Loucy (cell line): Measurements from ENCODE around the gene ADH5.
A peak's percentile ranks its signal among the peaks of the same experiment; 100 is the strongest.
"Not testable (repeated sequence)": the region's sequence is repeated elsewhere in the genome, so short reads cannot be mapped to it uniquely, and the experiment has no call there.

ENCODE experiments used
- H2AFZ ChIP-seq: fragments of 200-600 bp; sonication (generic); 2 replicates; pipeline ENCODE4 v1.6.0; 2016; ENCODE audit warnings: antibody characterized with exemption, mild to moderate bottlenecking, low read length, moderate library complexity
- H3F3A ChIP-seq: fragments of 200-600 bp; 2 replicates; pipeline ENCODE4 v1.6.0; 2016; ENCODE audit warnings: antibody characterized with exemption, low read depth, mild to moderate bottlenecking
- H3K27me3 ChIP-seq: fragments of 200-600 bp; sonication (generic); 2 replicates; pipeline ENCODE4 v1.6.1; 2014; ENCODE audit warnings: low read length, mild to moderate bottlenecking; ENCODE audit not compliant: insufficient read depth, poor library complexity, severe bottlenecking
- H3K36me3 ChIP-seq: fragments of 200-600 bp; sonication (generic); 2 replicates; pipeline ENCODE4 v1.6.1; 2016; ENCODE audit warnings: low read length; ENCODE audit not compliant: insufficient read depth
- H3K4me1 ChIP-seq: fragments of 200-600 bp; sonication (generic); 2 replicates; pipeline ENCODE4 v1.5.1; 2014; ENCODE audit warnings: low read length, mild to moderate bottlenecking; ENCODE audit not compliant: insufficient read depth, poor library complexity, severe bottlenecking
- H3K4me2 ChIP-seq: fragments of 200-600 bp; sonication (generic); 2 replicates; pipeline ENCODE4 v1.6.0; 2014; ENCODE audit warnings: antibody characterized with exemption, low read length, low read depth, mild to moderate bottlenecking; ENCODE audit not compliant: poor library complexity, severe bottlenecking
- H3K4me3 ChIP-seq: fragments of 200-600 bp; sonication (generic); 2 replicates; pipeline ENCODE4 v1.5.1; 2014; ENCODE audit warnings: low read length, mild to moderate bottlenecking, mixed read lengths; ENCODE audit not compliant: poor library complexity, severe bottlenecking
- H3K79me2 ChIP-seq: fragments of 200-600 bp; sonication (generic); 2 replicates; pipeline ENCODE4 v1.6.1; 2014; ENCODE audit warnings: low read length; ENCODE audit not compliant: insufficient read depth
- H3K9ac ChIP-seq: fragments of 200-600 bp; sonication (generic); 2 replicates; pipeline ENCODE4 v1.6.0; 2014; ENCODE audit warnings: mild to moderate bottlenecking, low read depth, low read length, moderate library complexity; ENCODE audit not compliant: poor library complexity, severe bottlenecking
- H3K9me2 ChIP-seq: fragments of 200-600 bp; sonication (generic); replicated peaks from 2 replicates; pipeline ENCODE4 v1.6.1; 2016; ENCODE audit warnings: low read depth, low read length, mixed read lengths
- H3K9me3 ChIP-seq: fragments of 200-600 bp; sonication (generic); 2 replicates; pipeline ENCODE4 v1.6.1; 2014; ENCODE audit warnings: mild to moderate bottlenecking, antibody characterized with exemption, low read length, low read depth; ENCODE audit not compliant: insufficient read depth
- H4K20me1 ChIP-seq: fragments of 200-600 bp; sonication (generic); 2 replicates; pipeline ENCODE4 v1.6.0; 2014; ENCODE audit warnings: antibody characterized with exemption, low read length, mild to moderate bottlenecking; ENCODE audit not compliant: insufficient read depth, poor library complexity, severe bottlenecking
- EZH2phosphoT487 ChIP-seq: fragments of 200-600 bp; IDR thresholded peaks from 2 replicates; pipeline ENCODE4 v1.6.1; 2018; ENCODE audit warnings: antibody characterized with exemption, mild to moderate bottlenecking, moderate library complexity, borderline replicate concordance
- TF ChIP-seq, protein P1 (sequence below): fragments of 200-600 bp; sonication (generic); conservative IDR thresholded peaks from 2 replicates; pipeline ENCODE4 v1.5.1; 2014; ENCODE audit warnings: mild to moderate bottlenecking, antibody characterized with exemption, low read length

Gene ADH5

DNA sequence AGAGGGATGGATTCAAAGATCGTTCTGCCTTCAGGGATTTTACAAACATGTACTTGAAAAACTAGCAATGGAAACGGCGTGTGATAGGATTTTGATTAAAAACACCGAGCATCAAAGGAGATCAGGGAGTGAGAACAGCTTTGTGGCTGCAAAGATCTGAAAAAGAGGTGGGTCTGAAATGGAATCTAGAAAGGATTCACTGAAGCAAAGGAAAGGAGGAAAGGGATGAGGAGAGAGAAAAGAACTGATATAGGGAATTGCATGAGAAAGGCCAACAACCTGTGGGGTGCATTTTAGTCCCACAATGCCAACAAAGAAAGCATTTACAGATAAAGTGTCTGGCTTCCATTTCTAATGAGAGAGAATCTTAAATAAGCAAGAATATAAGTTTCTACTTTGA lies 32.4 kb upstream of the ADH5 start:
- no peaks in the 10 kb centered on the region for H3K27me3 ChIP-seq

DNA sequence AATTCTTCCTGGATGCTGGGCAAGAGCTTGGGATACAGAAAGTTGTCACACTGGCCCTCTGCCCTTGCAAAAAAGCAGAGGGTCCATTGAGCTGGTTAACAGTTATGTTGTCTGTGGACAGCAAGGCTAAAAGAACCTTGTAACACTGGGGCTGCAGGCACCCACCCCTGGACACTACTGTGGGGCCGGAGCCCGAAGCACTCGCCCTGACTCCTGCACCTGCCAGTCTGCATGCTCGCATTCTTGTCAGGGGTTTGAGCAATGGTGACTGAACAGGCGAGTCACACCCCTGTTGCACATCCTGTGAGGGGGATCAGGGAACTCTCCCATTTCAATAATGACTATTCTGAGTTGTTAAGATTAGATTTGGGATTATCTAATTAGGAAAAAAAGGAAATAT lies 31.9 kb upstream of the ADH5 start:
- peaks cover 4% of the 10 kb centered on the region for H3K4me1 ChIP-seq
- no peak for TF ChIP-seq EZH2phosphoT487
- TF ChIP-seq, protein P1, sequence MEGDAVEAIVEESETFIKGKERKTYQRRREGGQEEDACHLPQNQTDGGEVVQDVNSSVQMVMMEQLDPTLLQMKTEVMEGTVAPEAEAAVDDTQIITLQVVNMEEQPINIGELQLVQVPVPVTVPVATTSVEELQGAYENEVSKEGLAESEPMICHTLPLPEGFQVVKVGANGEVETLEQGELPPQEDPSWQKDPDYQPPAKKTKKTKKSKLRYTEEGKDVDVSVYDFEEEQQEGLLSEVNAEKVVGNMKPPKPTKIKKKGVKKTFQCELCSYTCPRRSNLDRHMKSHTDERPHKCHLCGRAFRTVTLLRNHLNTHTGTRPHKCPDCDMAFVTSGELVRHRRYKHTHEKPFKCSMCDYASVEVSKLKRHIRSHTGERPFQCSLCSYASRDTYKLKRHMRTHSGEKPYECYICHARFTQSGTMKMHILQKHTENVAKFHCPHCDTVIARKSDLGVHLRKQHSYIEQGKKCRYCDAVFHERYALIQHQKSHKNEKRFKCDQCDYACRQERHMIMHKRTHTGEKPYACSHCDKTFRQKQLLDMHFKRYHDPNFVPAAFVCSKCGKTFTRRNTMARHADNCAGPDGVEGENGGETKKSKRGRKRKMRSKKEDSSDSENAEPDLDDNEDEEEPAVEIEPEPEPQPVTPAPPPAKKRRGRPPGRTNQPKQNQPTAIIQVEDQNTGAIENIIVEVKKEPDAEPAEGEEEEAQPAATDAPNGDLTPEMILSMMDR: no peak
- H3F3A ChIP-seq: no peaks in the 10 kb centered on the region
- no peaks in the 10 kb centered on the region for H3K9me3 ChIP-seq
- H3K9me2 ChIP-seq: no peaks in the 10 kb centered on the region
- no peak overlapping the region for H3K4me2 ChIP-seq
- no peak overlapping the region for H3K4me3 ChIP-seq
- H3K27me3 ChIP-seq: no peaks in the 10 kb centered on the region
- H4K20me1 ChIP-seq: no peaks in the 10 kb centered on the region
- H2AFZ ChIP-seq: no peak overlapping the region
- H3K79me2 ChIP-seq: no peaks in the 10 kb centered on the region
- no peak overlapping the region for H3K9ac ChIP-seq
- no peaks in the 10 kb centered on the region for H3K36me3 ChIP-seq

More for the DNA sequence above, 32.4 kb upstream of the ADH5 start:
- Histone ChIP-seq H3K36me3 (no peaks in the 10 kb centered on the region), H3K9ac (no peak overlapping the region), H4K20me1 (no peaks in the 10 kb centered on the region), H3K9me2 (no peaks in the 10 kb centered on the region), H3K4me3 (no peak overlapping the region), H3F3A (no peaks in the 10 kb centered on the region), H3K4me1 (peaks cover 4% of the 10 kb centered on the region), H3K9me3 (no peaks in the 10 kb centered on the region), H2AFZ (no peak overlapping the region), H3K4me2 (no peak overlapping the region), H3K79me2 (no peaks in the 10 kb centered on the region)
- TF ChIP-seq, protein P1: no peak
- no peak for TF ChIP-seq EZH2phosphoT487

DNA sequence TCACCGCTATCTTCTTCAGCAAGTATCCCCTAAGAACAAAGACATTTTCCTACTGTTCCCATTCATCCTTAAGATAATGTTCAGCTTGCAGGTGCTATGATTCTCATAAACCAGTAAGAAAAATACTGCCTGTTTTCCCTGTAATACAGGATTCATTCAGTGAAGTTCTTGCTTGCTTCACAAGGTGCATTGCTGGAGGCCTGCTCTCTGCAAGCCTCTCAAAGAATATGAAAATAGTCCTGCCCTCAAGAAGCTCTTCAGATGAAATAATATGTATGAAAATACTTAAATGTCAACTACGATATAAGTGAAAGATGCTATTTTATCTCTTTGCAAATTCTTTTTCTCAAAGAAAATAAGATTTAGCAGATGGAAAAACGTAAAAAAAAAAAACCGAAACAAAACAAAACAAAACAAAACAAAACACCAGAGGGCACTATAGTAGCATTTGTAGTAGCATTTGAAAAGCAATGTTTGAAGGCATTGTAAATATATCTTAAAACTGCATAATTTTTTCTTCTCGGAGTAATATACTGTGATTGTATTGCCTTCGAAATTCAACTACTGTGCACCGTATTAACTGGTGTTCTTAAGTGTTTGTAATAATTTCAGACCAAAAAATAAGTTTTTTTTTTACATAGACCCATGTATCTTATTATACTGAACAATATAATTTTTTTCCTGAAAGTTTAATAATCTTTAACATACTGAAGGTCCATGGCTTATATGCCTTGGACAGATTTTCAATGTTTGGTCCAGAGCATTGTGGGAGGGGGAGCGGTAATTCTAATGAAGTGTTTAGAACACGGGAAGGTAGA lies 29.5 kb upstream of the ADH5 start:
- Histone ChIP-seq H2AFZ (peak overlapping the region; percentile 7; the same call in 1 of the 2 replicates), H3K4me1 (no peaks in the 10 kb centered on the region), H3K9me2 (no peaks in the 10 kb centered on the region), H3K9ac (no peak overlapping the region), H3K36me3 (no peaks in the 10 kb centered on the region), H3K4me2 (no peak overlapping the region), H3K9me3 (no peaks in the 10 kb centered on the region), H4K20me1 (no peaks in the 10 kb centered on the region), H3F3A (no peaks in the 10 kb centered on the region), H3K27me3 (no peaks in the 10 kb centered on the region), H3K4me3 (no peak overlapping the region), H3K79me2 (no peaks in the 10 kb centered on the region)
- TF ChIP-seq, protein P1: peak; percentile 71
- TF ChIP-seq EZH2phosphoT487: no peak

DNA sequence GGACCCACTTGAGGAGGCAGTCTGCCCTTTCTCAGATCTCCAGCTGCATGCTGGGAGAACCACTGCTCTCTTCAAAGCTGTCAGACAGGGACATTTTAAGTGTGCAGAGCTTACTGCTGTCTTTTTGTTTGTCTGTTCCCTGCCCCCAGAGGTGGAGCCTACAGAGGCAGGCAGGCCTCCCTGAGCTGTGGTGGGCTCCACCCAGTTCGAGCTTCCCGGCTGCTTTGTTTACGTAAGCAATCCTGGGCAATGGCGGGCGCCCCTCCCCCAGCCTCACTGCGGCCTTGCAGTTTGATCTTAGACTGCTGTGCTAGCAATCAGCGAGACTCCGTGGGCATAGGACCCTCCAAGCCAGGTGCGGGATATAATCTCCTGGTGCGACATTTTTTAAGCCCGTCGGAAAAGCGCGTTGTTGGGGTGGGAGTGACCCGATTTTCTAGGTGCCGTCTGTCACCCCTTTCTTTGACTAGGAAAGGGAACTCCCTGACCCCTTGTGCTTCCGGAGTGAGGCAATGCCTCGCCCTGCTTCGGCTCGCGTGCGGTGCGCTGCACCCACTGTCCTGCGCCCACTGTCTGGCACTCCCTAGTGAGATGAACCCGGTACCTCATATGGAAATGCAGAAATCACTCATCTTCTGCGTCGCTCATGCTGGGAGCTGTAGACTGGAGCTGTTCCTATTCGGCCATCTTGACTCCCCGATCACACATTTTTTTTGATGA lies 28.7 kb upstream of the ADH5 start:
- not testable (repeated sequence) for H3K27me3 ChIP-seq, H3K4me3 ChIP-seq, H3K36me3 ChIP-seq, H3F3A ChIP-seq, H3K79me2 ChIP-seq, H3K4me1 ChIP-seq, H3K9ac ChIP-seq, H4K20me1 ChIP-seq, H3K9me2 ChIP-seq, H3K9me3 ChIP-seq, H3K4me2 ChIP-seq
- peak overlapping the region; percentile 7; the same call in 1 of the 2 replicates for H2AFZ ChIP-seq

DNA sequence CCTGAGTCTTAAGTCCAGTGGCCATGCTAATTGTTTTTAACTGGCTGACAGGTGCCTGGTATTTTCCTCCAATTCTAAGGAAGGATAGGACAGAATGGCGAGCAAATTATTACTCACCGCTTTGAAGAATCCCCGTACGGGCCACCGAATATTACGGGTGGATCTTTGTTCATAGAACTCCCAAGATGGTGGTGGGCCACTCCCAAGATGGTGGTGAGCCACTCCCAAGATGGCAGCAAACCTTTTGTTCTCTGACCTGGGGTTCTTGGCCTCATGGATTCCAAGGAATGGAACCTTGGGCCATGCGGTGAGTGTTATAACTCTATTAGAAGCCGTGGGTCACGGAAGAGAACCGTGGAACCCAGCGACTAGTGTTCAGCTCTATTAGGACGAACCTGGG lies 20.7 kb upstream of the ADH5 start:
- not testable (repeated sequence) for H2AFZ ChIP-seq, H3K4me3 ChIP-seq, H3K9me2 ChIP-seq, H3K79me2 ChIP-seq, H4K20me1 ChIP-seq, H3K4me2 ChIP-seq, H3K36me3 ChIP-seq, H3K9ac ChIP-seq, H3K27me3 ChIP-seq, H3F3A ChIP-seq, H3K4me1 ChIP-seq, H3K9me3 ChIP-seq
